ENCODE measurements around the gene SLC25A33. TPM values are rescaled to one million over a fixed set of nuclear protein-coding genes. Genes with fewer than 3 reads are reported as not detected.
"Not testable (repeated sequence)": the region's sequence is repeated elsewhere in the genome, so short reads cannot be mapped to it uniquely, and the experiment has no call there.

Gene SLC25A33
- total RNA-seq, 2 donors from 2014 or later: 4.1 to 12.3 TPM

- peaks cover 20% of the 10 kb centered on the region for H3K36me3 ChIP-seq
These were observed 74.5 kb downstream of the SLC25A33 start for GRCh38 chr1:9613625-9614299.

DNA sequence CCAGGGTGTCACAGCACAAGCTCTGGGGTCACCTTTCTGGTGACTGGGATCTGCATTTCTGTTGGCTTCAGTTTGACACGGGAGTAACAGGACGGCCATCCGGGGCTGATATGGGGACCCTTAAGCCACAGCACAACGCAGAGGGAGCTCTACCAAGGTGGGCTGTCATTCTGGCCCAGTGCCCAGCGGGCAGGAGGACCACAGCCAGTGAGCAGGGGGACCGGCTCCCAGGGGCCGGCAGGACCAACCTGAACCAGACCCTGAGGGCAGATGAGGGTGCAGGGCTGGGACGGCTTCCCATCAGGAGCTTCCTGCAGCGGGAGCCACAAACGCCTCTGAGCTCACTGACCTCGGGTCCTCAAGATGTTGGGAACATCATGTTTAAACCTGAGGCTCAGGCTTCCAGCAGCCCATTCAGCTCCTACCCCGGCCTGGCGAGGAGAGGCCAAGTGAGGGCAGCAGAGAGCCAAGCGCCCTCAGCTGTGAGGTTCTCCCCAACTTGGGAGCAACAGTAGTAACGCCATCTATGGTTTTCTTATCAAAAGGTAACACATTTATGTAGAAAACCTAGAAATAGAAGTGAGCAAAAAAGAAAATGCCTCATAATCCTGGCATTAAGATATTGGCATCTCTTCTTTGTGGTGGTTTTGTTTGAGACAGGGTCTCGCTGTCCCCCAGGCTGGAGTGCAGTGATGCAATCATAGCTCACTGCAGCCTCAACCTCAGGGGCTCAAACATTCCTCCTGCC lies 76.2 kb downstream of the SLC25A33 start:
- no peak for DNase-seq (ENCODE audit: low spot score)
- TF ChIP-seq, protein P1, sequence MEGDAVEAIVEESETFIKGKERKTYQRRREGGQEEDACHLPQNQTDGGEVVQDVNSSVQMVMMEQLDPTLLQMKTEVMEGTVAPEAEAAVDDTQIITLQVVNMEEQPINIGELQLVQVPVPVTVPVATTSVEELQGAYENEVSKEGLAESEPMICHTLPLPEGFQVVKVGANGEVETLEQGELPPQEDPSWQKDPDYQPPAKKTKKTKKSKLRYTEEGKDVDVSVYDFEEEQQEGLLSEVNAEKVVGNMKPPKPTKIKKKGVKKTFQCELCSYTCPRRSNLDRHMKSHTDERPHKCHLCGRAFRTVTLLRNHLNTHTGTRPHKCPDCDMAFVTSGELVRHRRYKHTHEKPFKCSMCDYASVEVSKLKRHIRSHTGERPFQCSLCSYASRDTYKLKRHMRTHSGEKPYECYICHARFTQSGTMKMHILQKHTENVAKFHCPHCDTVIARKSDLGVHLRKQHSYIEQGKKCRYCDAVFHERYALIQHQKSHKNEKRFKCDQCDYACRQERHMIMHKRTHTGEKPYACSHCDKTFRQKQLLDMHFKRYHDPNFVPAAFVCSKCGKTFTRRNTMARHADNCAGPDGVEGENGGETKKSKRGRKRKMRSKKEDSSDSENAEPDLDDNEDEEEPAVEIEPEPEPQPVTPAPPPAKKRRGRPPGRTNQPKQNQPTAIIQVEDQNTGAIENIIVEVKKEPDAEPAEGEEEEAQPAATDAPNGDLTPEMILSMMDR (IDR thresholded peaks at IDR 0.05): peak; percentile 30
- H3K4me3 ChIP-seq: no peak overlapping the region

More at GRCh38 chr1:9613625-9614299, 74.5 kb downstream of the SLC25A33 start:
- Histone ChIP-seq H3K27me3 (replicated peaks; ENCODE audit: insufficient read depth) (no peaks in the 10 kb centered on the region), H3K4me3 (no peak overlapping the region), H3K9me3 (no peaks in the 10 kb centered on the region), H3K4me1 (ENCODE audit: control insufficient read depth in 1 of 2, low read depth in 2 of 2) (no peaks in the 10 kb centered on the region), H3K27ac (no peak overlapping the region)
- TF ChIP-seq, protein P1 (IDR thresholded peaks at IDR 0.05): no peak
- ATAC-seq (ENCODE audit: insufficient number of reproducible peaks, low FRiP score, low read depth) (no peak), DNase-seq (ENCODE audit: low spot score) (no peak)

DNA sequence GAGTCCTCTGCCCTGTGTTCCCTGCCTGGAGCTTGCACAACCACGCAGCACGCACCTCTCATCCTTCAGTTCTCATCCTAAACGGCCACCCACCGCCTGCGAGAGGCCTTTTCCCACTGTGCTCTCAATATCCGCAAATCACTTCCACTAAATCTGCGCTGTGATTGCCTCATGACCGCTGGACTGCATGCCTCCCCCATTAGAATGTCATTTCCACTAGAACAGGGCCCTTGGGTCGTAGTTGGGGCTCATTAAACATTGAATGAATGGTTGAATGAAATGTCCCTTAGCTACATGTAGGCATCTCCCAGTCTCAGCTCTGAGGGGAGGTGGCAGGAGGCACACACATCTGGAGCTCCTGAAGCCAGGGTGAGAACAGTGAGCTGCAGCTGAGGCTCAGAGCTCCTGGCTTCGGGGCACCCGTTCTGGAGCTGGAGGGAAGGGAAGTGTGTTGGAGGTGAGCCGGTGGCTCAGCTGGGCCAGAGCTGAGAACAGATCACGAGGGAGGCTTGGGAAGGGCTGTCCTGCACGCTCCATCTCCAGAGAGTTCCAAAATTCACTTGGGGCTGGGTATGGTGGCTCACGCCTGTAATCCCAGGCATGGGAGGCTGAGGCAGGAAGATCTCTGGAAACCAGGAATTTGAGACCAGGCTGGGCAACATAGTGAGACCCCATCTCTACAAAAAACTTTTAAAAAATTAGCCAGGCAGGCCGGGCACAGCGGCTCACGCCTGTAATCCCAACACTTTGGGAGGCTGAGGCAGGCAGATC lies 79.8 kb downstream of the SLC25A33 start:
- Histone ChIP-seq H3K36me3 (no peaks in the 10 kb centered on the region), H3K9me3 (no peaks in the 10 kb centered on the region), H3K4me1 (ENCODE audit: control insufficient read depth in 1 of 2, low read depth in 2 of 2) (no peaks in the 10 kb centered on the region), H3K27me3 (replicated peaks; ENCODE audit: insufficient read depth) (no peaks in the 10 kb centered on the region), H3K27ac (no peak overlapping the region), H3K4me3 (no peak overlapping the region)
- DNase-seq (ENCODE audit: low spot score): no peak
- TF ChIP-seq, protein P1 (IDR thresholded peaks at IDR 0.05): no peak
- ATAC-seq (ENCODE audit: insufficient number of reproducible peaks, low FRiP score, low read depth): no peak

More for the DNA sequence above, 76.2 kb downstream of the SLC25A33 start:
- H3K27ac ChIP-seq: no peak overlapping the region
- peaks cover 12% of the 10 kb centered on the region for H3K36me3 ChIP-seq
- H3K4me1 ChIP-seq (ENCODE audit: control insufficient read depth in 1 of 2, low read depth in 2 of 2): no peaks in the 10 kb centered on the region
- no peak for ATAC-seq (ENCODE audit: insufficient number of reproducible peaks, low FRiP score, low read depth)
- no peaks in the 10 kb centered on the region for H3K27me3 ChIP-seq (replicated peaks; ENCODE audit: insufficient read depth)
- no peaks in the 10 kb centered on the region for H3K9me3 ChIP-seq

DNA sequence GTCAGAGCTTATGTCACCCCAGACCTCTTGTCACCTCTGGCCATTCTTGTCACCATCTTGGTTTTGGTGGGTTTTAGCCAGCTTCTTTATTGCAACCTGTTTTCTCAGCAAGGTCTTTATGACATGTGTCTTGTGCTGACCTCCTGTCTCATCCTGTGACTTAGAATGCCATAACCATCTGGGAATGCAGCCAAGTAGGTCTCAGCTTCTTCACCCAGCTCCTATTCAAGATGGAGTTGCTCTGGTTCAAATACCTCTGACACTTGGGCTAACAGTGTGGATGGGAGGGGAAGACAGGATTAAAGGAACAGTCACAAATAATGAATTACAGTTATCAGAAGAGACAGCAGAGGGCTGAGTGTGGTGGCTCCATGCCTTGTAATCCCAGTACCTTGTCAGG lies 81.8 kb downstream of the SLC25A33 start:
- Histone ChIP-seq H3K9me3 (no peaks in the 10 kb centered on the region), H3K4me3 (no peak overlapping the region), H3K36me3 (no peaks in the 10 kb centered on the region), H3K4me1 (ENCODE audit: control insufficient read depth in 1 of 2, low read depth in 2 of 2) (no peaks in the 10 kb centered on the region), H3K27ac (no peak overlapping the region), H3K27me3 (replicated peaks; ENCODE audit: insufficient read depth) (no peaks in the 10 kb centered on the region)
- TF ChIP-seq, protein P1 (IDR thresholded peaks at IDR 0.05): no peak
- ATAC-seq (ENCODE audit: insufficient number of reproducible peaks, low FRiP score, low read depth) (no peak), DNase-seq (ENCODE audit: low spot score) (no peak)

GRCh38 chr1:9624081-9624480 lies 84.8 kb downstream of the SLC25A33 start:
- Histone ChIP-seq H3K27ac (no peak overlapping the region), H3K4me3 (no peak overlapping the region), H3K9me3 (no peaks in the 10 kb centered on the region), H3K27me3 (replicated peaks; ENCODE audit: insufficient read depth) (no peaks in the 10 kb centered on the region), H3K36me3 (no peaks in the 10 kb centered on the region), H3K4me1 (ENCODE audit: control insufficient read depth in 1 of 2, low read depth in 2 of 2) (peaks cover 0 to 4% of the 10 kb centered on the region in 2 donors)
- ATAC-seq (ENCODE audit: insufficient number of reproducible peaks, low FRiP score, low read depth) (no peak), DNase-seq (ENCODE audit: low spot score) (no peak)
- TF ChIP-seq, protein P1 (IDR thresholded peaks at IDR 0.05): no peak

DNA sequence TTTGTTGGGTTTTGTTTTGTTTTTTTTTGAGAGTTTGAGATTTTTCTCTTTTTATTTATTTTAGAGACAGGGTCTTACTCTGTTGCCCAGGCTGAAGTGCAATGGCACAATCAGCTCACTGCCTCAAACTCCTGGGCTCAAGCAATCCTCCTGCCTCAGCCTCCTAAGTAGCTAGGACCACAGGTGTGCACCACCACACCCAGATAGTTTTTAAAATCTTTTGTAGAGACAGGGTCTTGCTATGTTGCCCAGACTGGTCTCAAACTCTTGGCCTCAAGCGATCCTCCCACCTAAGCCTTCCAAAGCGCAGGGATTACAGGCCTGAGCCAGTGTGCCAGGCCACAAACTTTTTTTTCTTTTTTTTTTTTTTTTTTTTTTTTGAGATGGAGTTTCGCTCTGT lies 85.8 kb downstream of the SLC25A33 start:
- H3K27me3 ChIP-seq (replicated peaks; ENCODE audit: insufficient read depth); H3K27ac ChIP-seq; H3K4me3 ChIP-seq; H3K9me3 ChIP-seq; H3K36me3 ChIP-seq; DNase-seq (ENCODE audit: low spot score); ATAC-seq (ENCODE audit: insufficient number of reproducible peaks, low FRiP score, low read depth); H3K4me1 ChIP-seq (ENCODE audit: control insufficient read depth in 1 of 2, low read depth in 2 of 2): not testable (repeated sequence)
